T follicular helper cell (primary cell): ENCODE data around the gene MTHFD1L.
"Not testable (repeated sequence)": the region's sequence is repeated elsewhere in the genome, so short reads cannot be mapped to it uniquely, and the experiment has no call there.

Experiments
- DNase-seq: peaks from one replicate; pipeline ENCODE4 v3.0.0-alpha.2; 2020; ENCODE audit warnings: low read depth

MTHFD1L gene

GRCh38 chr6:151123641-151124040 lies 258.1 kb downstream of the MTHFD1L start:
- DNase-seq: not testable (repeated sequence)

GRCh38 chr6:151125242-151125641 lies 259.7 kb downstream of the MTHFD1L start:
- DNase-seq: not testable (repeated sequence)

GRCh38 chr6:151125651-151126416 lies 260.3 kb downstream of the MTHFD1L start:
- not testable (repeated sequence) for DNase-seq

- DNase-seq: not testable (repeated sequence)
These were observed 260.9 kb downstream of the MTHFD1L start for GRCh38 chr6:151126417-151126724.

GRCh38 chr6:151127133-151127798 lies 261.8 kb downstream of the MTHFD1L start:
- DNase-seq: not testable (repeated sequence)

- DNase-seq: no peak
These were observed 263.4 kb downstream of the MTHFD1L start for GRCh38 chr6:151128763-151129370.

GRCh38 chr6:151130329-151130728 lies 264.8 kb downstream of the MTHFD1L start:
- DNase-seq: no peak

GRCh38 chr6:151131324-151132007 lies 266.0 kb downstream of the MTHFD1L start:
- no peak for DNase-seq

- no peak for DNase-seq
These were observed 270.7 kb downstream of the MTHFD1L start for GRCh38 chr6:151136141-151136755.

- DNase-seq: no peak
These were observed 272.0 kb downstream of the MTHFD1L start for GRCh38 chr6:151137542-151137941.

GRCh38 chr6:151139524-151139923 lies 274.0 kb downstream of the MTHFD1L start:
- DNase-seq: no peak

GRCh38 chr6:151140767-151141166 lies 275.3 kb downstream of the MTHFD1L start:
- no peak for DNase-seq

GRCh38 chr6:151141685-151142084 lies 276.2 kb downstream of the MTHFD1L start:
- DNase-seq: no peak

GRCh38 chr6:151142676-151143075 lies 277.2 kb downstream of the MTHFD1L start:
- DNase-seq: no peak

- DNase-seq: no peak
These were observed 277.8 kb downstream of the MTHFD1L start for GRCh38 chr6:151143337-151143736.

- no peak for DNase-seq
These were observed 278.3 kb downstream of the MTHFD1L start for GRCh38 chr6:151143806-151144205.

- DNase-seq: no peak
These were observed 281.8 kb downstream of the MTHFD1L start for GRCh38 chr6:151147118-151147832.

GRCh38 chr6:151148111-151148510 lies 282.6 kb downstream of the MTHFD1L start:
- no peak for DNase-seq

GRCh38 chr6:151149793-151150192 lies 284.3 kb downstream of the MTHFD1L start:
- DNase-seq: no peak
